Ascending aorta (tissue), 2 donors: Measurements from ENCODE around the gene KAZALD1. TPM values are rescaled to one million over a fixed set of nuclear protein-coding genes. Genes with fewer than 3 reads are reported as not detected.

ENCODE experiments used
- DNase-seq, 2 donors: peaks; one replicate each; pipeline ENCODE4 v3.0.0-alpha.2; 2019; ENCODE audit warnings: low spot score in 2 of 2
- H3K27ac ChIP-seq, 2 donors: fragments of 200-600 bp; sonication (generic); one replicate each; pipeline ENCODE4 v1.5.1; 2016 to 2017; ENCODE audit warnings: mild to moderate bottlenecking in 1 of 2
- H3K27me3 ChIP-seq: fragments of 200-600 bp; sonication (generic); one replicate; pipeline ENCODE4 v1.5.1; 2017
- H3K36me3 ChIP-seq, 2 donors: fragments of 200-600 bp; sonication (generic); one replicate each; pipeline ENCODE4 v1.5.1; 2016
- H3K4me1 ChIP-seq, 2 donors: fragments of 200-600 bp; sonication (generic); one replicate each; pipeline ENCODE4 v1.5.1; 2016 to 2017; ENCODE audit warnings: mild to moderate bottlenecking in 1 of 2
- H3K4me3 ChIP-seq, 2 donors: fragments of 200-600 bp; sonication (generic); one replicate each; pipeline ENCODE4 v1.5.1; 2016 to 2017; ENCODE audit warnings: mild to moderate bottlenecking in 1 of 2
- H3K9me3 ChIP-seq, 2 donors: fragments of 200-600 bp; sonication (generic); one replicate each; pipeline ENCODE4 v1.5.1; 2016
- CTCF ChIP-seq, 3 experiments: fragments of 200-600 bp in 2 of 3; fragments of 450-650 bp in 1 of 3; sonication (generic) in 2 of 3; IDR thresholded peaks; one replicate each; pipeline ENCODE4 v1.5.1; 2016 to 2019; ENCODE audit warnings: antibody characterized with exemption in 3 of 3, mild to moderate bottlenecking in 1 of 3, moderate library complexity in 1 of 3
- intact Hi-C: fragments of 100-400 bp; cut with DNase I; formaldehyde crosslinking; loops from one replicate; pipeline ENCODE4 v1.15.1; 2023
- total RNA-seq: library from RNA; depleted of rRNA; stranded (reverse); fragments of >200 nt; gene quantifications from one replicate; pipeline ENCODE4 v1.1.0, GENCODE V29; 2016

Gene KAZALD1
- total RNA-seq, 1 donor from 2014 or later: 5.7 TPM

- TF ChIP-seq CTCF (IDR thresholded peaks at IDR 0.05): no peak
- peaks cover 6 to 14% of the 10 kb centered on the region in 2 donors for H3K4me1 ChIP-seq
- peak in 1 of 2 donors; percentile 72 for DNase-seq
Observed at GRCh38 chr10:101071267-101071884, 9.6 kb downstream of the KAZALD1 start.

GRCh38 chr10:101071885-101072433 is 10.2 kb downstream of the KAZALD1 start:
- DNase-seq: no peak
- H3K4me1 ChIP-seq: peaks cover 4 to 8% of the 10 kb centered on the region in 2 donors
- no peaks in the 10 kb centered on the region for H3K27me3 ChIP-seq
- no peaks in the 10 kb centered on the region for H3K9me3 ChIP-seq
- no peak for TF ChIP-seq CTCF (IDR thresholded peaks at IDR 0.05)
- intact Hi-C loops: no loop called here
- no peak overlapping the region for H3K4me3 ChIP-seq
- no peak overlapping the region for H3K27ac ChIP-seq
- no peaks in the 10 kb centered on the region for H3K36me3 ChIP-seq

More at GRCh38 chr10:101071267-101071884, 9.6 kb downstream of the KAZALD1 start:
- Histone ChIP-seq H3K36me3 (no peaks in the 10 kb centered on the region), H3K9me3 (no peaks in the 10 kb centered on the region), H3K27me3 (no peaks in the 10 kb centered on the region), H3K4me3 (no peak overlapping the region), H3K27ac (no peak overlapping the region)
- intact Hi-C loops: no loop called here

- Histone ChIP-seq H3K27me3 (no peaks in the 10 kb centered on the region), H3K4me1 (no peaks in the 10 kb centered on the region), H3K4me3 (no peak overlapping the region), H3K9me3 (no peaks in the 10 kb centered on the region), H3K27ac (no peak overlapping the region), H3K36me3 (no peaks in the 10 kb centered on the region)
- no peak for TF ChIP-seq CTCF (IDR thresholded peaks at IDR 0.05)
- intact Hi-C loops: no loop called here
- DNase-seq: no peak
Observed at GRCh38 chr10:101072923-101073322, 11.1 kb downstream of the KAZALD1 start.

- no peak for DNase-seq
- H3K27me3 ChIP-seq: no peaks in the 10 kb centered on the region
- H3K27ac ChIP-seq: no peak overlapping the region
- no peak for TF ChIP-seq CTCF (IDR thresholded peaks at IDR 0.05)
- intact Hi-C loops: no loop called here
- H3K36me3 ChIP-seq: no peaks in the 10 kb centered on the region
- H3K4me3 ChIP-seq: no peak overlapping the region
- no peaks in the 10 kb centered on the region for H3K4me1 ChIP-seq
- no peaks in the 10 kb centered on the region for H3K9me3 ChIP-seq
Observed at GRCh38 chr10:101073631-101074030, 11.8 kb downstream of the KAZALD1 start.

GRCh38 chr10:101075775-101076174 is 14.0 kb downstream of the KAZALD1 start:
- no peak for TF ChIP-seq CTCF (IDR thresholded peaks at IDR 0.05)
- DNase-seq: no peak
- H3K9me3 ChIP-seq: no peaks in the 10 kb centered on the region
- no peaks in the 10 kb centered on the region for H3K27me3 ChIP-seq
- H3K4me1 ChIP-seq: no peaks in the 10 kb centered on the region
- intact Hi-C loops: no loop called here
- H3K36me3 ChIP-seq: no peaks in the 10 kb centered on the region
- H3K4me3 ChIP-seq: no peak overlapping the region
- no peak overlapping the region for H3K27ac ChIP-seq
